Choroid plexus epithelial cell (primary cell): ENCODE results near the gene MTHFD1L.

Experiments used
- DNase-seq: peaks from one replicate; pipeline ENCODE4 v3.0.0-alpha.2; 2010; ENCODE audit warnings: low read depth
- H3K4me3 ChIP-seq: 2 replicates; pipeline ENCODE4 v1.5.1; 2011; ENCODE audit warnings: low read depth, mild to moderate bottlenecking, control low read depth, low read length, moderate library complexity
- TF ChIP-seq, protein P1 (sequence below): conservative IDR thresholded peaks from 2 replicates; pipeline ENCODE4 v1.5.1; 2011; ENCODE audit warnings: low read depth, mild to moderate bottlenecking, control low read depth, inconsistent platforms, low read length, moderate library complexity

The MTHFD1L gene

DNA sequence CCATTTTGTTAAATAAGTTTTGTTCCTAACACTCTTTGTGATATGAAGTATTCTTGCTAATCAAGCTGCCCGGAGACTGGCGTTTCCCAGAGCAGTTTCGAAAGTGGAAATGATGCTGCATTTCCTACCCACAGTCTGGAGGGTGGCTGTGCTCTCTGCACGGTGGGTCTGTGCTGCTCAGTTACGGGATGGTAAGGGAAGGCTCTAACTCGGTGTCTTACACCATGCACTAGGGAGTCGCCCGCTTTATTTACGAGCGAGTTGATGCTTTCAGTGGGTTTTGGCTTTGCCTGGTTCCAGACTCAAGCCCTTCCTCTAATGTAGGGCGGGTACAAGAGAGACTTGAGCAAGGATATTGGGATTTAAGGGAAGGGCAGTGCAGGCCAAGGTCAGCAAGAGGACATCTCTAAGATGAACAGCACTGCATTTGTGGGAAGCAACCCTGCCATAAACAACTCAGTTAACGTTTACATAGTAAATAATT lies 194.2 kb downstream of the MTHFD1L start:
- DNase-seq, result peak; percentile 66
- no peak overlapping the region for H3K4me3 ChIP-seq
- TF ChIP-seq, protein P1, sequence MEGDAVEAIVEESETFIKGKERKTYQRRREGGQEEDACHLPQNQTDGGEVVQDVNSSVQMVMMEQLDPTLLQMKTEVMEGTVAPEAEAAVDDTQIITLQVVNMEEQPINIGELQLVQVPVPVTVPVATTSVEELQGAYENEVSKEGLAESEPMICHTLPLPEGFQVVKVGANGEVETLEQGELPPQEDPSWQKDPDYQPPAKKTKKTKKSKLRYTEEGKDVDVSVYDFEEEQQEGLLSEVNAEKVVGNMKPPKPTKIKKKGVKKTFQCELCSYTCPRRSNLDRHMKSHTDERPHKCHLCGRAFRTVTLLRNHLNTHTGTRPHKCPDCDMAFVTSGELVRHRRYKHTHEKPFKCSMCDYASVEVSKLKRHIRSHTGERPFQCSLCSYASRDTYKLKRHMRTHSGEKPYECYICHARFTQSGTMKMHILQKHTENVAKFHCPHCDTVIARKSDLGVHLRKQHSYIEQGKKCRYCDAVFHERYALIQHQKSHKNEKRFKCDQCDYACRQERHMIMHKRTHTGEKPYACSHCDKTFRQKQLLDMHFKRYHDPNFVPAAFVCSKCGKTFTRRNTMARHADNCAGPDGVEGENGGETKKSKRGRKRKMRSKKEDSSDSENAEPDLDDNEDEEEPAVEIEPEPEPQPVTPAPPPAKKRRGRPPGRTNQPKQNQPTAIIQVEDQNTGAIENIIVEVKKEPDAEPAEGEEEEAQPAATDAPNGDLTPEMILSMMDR, result no peak

DNA sequence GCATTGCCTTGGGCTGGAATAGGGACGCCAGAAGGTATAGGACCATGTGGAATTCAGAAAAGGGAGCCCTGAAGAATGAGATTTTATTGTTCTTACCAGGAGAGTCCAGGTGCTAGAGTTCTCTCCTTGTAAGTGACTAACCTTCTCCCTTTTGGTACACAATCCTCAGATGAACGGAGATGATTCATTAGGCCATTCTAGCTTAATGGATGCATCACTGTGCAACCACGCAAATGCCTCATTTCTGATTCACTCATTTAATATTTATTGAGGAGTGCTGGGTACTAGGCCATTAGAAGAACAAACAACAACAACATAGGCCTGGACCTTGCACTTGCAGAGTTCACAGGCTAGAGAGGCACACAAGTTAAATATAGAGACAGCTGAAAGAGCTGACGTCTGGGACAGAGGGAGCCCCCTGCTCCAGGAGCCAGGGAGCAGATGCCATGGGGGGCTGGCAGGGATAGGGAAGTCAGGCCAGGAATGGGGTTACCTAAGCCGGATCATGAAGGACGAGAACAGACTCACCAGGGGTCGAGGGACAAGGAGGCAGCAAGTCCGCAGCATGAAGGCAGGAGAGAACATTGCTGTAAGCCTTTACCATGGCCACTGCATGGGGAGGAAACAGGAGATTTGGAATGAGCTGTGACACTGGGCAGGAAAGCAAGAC lies 194.7 kb downstream of the MTHFD1L start:
- TF ChIP-seq, protein P1, result no peak
- no peak overlapping the region for H3K4me3 ChIP-seq
- peak; percentile 92 for DNase-seq

DNA sequence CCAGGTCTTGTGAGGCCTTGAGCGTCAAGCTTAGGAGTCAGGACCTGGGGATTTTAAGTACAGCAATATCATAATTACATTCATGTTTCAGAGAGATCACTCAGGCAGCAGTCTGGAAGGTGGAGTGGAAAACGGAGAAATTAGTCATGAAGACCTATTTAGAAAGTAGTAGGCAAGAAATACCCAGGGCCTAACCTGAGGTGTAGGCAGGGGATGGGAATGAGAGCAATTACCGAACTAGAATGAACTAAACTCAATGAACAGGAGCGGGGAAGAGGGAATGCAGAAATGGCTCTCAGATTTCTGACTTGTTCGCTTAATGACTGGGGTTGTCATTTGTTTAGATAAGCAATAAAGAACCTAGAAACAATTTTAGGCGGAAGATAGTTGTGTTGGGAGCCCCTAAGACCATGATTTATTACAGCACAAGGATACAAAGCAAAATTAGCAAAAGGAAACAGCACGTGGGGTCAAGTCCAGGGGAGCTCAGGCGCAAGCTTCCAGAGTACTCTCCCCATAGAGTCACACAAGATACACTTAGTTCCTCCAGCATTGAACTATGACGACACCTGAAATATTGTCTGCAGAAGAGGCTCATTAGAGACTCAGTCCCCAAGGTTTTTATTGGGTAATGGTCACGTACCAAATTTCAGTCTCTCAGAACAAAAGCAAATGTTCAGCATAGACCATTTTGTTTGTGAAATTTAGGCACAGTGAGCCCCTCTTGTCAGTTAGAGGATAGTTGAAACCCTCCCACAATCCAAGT lies 195.4 kb downstream of the MTHFD1L start:
- peak; percentile 47 for DNase-seq
- TF ChIP-seq, protein P1, result no peak
- H3K4me3 ChIP-seq, result no peak overlapping the region

DNA sequence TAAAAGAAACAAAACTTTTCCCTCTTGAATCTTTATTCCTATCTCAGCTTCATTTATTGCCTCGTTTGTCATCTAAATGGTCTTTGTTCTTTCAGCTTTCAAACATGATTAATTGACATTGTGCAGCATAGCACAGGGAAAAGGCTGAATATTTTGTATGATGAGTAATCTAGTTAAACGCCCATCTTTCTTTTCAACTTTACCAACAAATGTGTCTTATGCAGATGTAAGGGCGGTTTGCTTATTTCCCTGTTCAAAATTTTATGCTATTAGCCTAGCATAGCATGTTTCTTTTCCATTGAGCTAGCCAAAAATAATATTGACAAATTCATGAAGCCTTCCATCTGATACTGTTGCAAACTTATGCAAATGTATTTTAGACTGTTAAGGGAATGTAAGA lies 197.8 kb downstream of the MTHFD1L start:
- TF ChIP-seq, protein P1, result no peak
- no peak overlapping the region for H3K4me3 ChIP-seq
- DNase-seq, result peak; percentile 84

DNA sequence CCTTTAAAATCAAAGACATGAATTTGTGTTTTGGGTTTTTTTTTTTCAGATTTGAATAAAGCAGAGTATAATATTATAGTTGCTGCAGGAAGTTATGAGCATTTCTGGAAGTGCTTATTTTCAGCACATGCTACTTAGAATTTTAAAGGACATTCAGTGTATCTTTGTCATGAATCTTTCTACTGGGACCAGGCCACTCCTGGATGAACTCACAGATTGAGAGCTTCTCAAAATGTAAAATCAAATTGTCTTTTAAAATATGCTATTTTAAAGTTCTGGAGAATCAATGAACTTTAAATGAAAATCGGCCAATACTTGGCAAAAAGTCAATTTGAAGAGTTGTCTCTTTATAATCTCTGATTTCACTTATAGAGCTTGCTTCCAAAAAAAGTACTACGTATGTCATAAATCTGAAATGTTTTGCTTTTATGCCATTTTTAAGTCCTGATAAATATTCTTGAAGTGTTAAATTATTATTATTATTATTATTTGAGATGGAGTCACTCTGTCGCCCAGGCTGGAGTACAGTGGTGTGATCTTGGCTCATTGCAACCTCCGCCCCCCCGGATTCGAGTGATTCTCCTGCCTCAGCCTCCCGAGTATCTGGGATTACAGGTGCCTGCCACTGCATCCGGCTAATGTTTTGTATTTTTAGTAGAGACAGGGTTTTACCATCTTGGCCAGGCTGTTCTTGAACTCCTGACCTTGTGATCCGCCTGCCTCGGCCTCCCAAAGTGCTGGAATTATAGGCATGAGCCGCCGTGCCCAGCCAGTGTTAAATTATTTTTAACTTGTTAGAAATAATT lies 198.5 kb downstream of the MTHFD1L start:
- H3K4me3 ChIP-seq, result no peak overlapping the region
- TF ChIP-seq, protein P1, result no peak
- DNase-seq, result no peak

DNA sequence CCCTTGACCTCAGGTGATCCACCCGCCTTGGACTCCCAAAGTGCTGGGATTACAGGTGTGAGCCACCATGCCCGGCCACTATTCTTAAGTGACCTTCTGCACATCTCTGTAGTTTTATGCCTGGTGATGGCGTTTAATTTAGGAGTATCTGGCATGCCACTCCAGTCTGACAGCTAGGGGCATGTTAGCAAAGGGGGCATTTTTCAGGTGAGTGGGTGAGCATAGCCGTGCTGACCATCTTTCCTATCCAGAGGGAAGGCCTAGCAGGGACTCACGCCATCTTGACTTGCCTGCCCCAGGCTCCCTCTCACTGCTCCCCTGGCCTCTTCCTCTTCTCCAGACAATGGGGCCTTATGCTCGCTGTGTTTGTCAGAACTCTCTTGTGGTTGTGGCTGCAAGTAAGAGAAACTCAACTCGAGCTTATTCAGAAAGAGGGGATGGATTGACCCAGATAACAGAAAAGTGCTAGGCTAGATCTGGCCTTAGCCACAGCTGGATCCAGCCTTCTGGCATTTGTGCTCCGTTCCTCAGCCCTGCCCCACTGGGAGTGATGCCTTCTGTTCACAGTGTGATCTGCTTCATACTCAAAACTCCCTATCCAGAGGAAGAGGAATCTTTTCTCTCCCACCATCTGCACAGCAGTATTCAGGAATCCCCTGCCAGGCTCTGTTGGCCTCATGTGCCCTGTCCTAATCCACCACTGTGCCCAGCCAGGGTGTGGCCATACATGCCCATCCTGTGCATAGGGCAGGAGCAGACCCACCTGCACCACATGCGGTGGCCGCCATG lies 199.7 kb downstream of the MTHFD1L start:
- DNase-seq, result no peak
- TF ChIP-seq, protein P1, result no peak
- H3K4me3 ChIP-seq, result no peak overlapping the region
